IMR-90 (cell line): ENCODE measurements around the gene NLRP10. TPM values are rescaled to one million over a fixed set of nuclear protein-coding genes. Genes with fewer than 3 reads are reported as not detected.

Source experiments
- ATAC-seq: fragments of 200-7000 bp; cut with Tn5 transposase; 2 replicates; pipeline ENCODE4 v1.9.1; 2020; ENCODE audit warnings: low read depth, mild to moderate bottlenecking, moderate library complexity
- BruUV-seq: library from RNA; stranded (reverse); fragments of 400-500 nt; replicated peaks from 2 replicates; lab custom pipeline; 2021; lab: Mats Ljungman, UMichigan
- CTCF ChIA-PET: fragments of 300-600 bp; formaldehyde crosslinking; extraction: SDS; loops from one replicate; lab custom pipeline; 2021; ENCODE audit warnings: antibody characterized with exemption; lab: Yijun Ruan, JAX
- POLR2A ChIA-PET: fragments of 300-600 bp; sonication (Branson Sonifier 250); formaldehyde crosslinking; loops from one replicate; lab custom pipeline; 2022; ENCODE audit warnings: antibody characterized with exemption; ENCODE audit not compliant: unreplicated experiment; lab: Charles Lee
- DNase-seq: peaks from one replicate; pipeline ENCODE4 v3.0.0; 2013
- H2AFZ ChIP-seq: replicated peaks from 2 replicates; pipeline ENCODE3; 2013; ENCODE audit warnings: low read length, mild to moderate bottlenecking; ENCODE audit not compliant: poor library complexity
- H2AK5ac ChIP-seq: 2 replicates; pipeline ENCODE4 v1.6.1; 2013; ENCODE audit warnings: low read depth, low read length, inconsistent platforms
- H2AK9ac ChIP-seq: replicated peaks from 2 replicates; pipeline ENCODE3; 2013; ENCODE audit warnings: mild to moderate bottlenecking, low read depth, low read length, moderate library complexity; ENCODE audit not compliant: poor library complexity
- H2BK120ac ChIP-seq: 2 replicates; pipeline ENCODE4 v1.6.1; 2013; ENCODE audit warnings: low read depth, low read length, inconsistent platforms
- H2BK15ac ChIP-seq: 3 replicates; pipeline ENCODE4 v1.6.1; 2013; ENCODE audit warnings: low read depth, low read length, inconsistent platforms
- H2BK20ac ChIP-seq: 2 replicates; pipeline ENCODE4 v1.6.1; 2013; ENCODE audit warnings: low read depth, mild to moderate bottlenecking, inconsistent platforms, low read length, moderate library complexity
- H2BK5ac ChIP-seq: 2 replicates; pipeline ENCODE4 v1.6.1; 2013; ENCODE audit warnings: mild to moderate bottlenecking, low read depth, low read length, inconsistent platforms; ENCODE audit not compliant: poor library complexity, severe bottlenecking
- H3K14ac ChIP-seq: replicated peaks from 2 replicates; pipeline ENCODE4 v1.6.1; 2013; ENCODE audit warnings: low read depth, low read length, inconsistent platforms
- H3K18ac ChIP-seq: 2 replicates; pipeline ENCODE4 v1.6.1; 2013; ENCODE audit warnings: low read depth, low read length, control low read depth
- H3K23ac ChIP-seq: 2 replicates; pipeline ENCODE4 v1.6.1; 2013; ENCODE audit warnings: low read depth, low read length, inconsistent platforms
- H3K27ac ChIP-seq: 2 replicates; pipeline ENCODE4 v1.5.1; 2013; ENCODE audit warnings: mild to moderate bottlenecking, control low read depth, low read length; ENCODE audit not compliant: insufficient read depth
- H3K27me3 ChIP-seq: 2 replicates; pipeline ENCODE4 v1.6.1; 2013; ENCODE audit warnings: low read length; ENCODE audit not compliant: control insufficient read depth, insufficient read depth
- H3K36me3 ChIP-seq: 2 replicates; pipeline ENCODE4 v1.6.1; 2013; ENCODE audit warnings: low read length, mixed read lengths; ENCODE audit not compliant: control insufficient read depth, insufficient read depth
- H3K4ac ChIP-seq: 2 replicates; pipeline ENCODE4 v1.6.1; 2013; ENCODE audit warnings: low read depth, low read length, inconsistent platforms
- H3K4me1 ChIP-seq: 2 replicates; pipeline ENCODE4 v1.6.1; 2013; ENCODE audit warnings: low read length, mixed read lengths; ENCODE audit not compliant: control insufficient read depth, insufficient read depth
- H3K4me2 ChIP-seq: 2 replicates; pipeline ENCODE4 v1.6.1; 2013; ENCODE audit warnings: low read depth, mild to moderate bottlenecking, control low read depth, low read length, moderate library complexity
- H3K4me3 ChIP-seq: 2 replicates; pipeline ENCODE4 v1.5.1; 2013; ENCODE audit warnings: low read depth, mild to moderate bottlenecking, control low read depth, low read length, moderate library complexity; ENCODE audit not compliant: insufficient read depth
- H3K56ac ChIP-seq: 2 replicates; pipeline ENCODE4 v1.6.1; 2013; ENCODE audit warnings: low read length, inconsistent platforms; ENCODE audit not compliant: insufficient read depth; ENCODE audit errors: extremely low read depth
- H3K79me1 ChIP-seq, 2 experiments: 2 replicates each; pipeline ENCODE4 v1.6.1; 2013; ENCODE audit warnings: low read length in 2 of 2, inconsistent platforms in 1 of 2, low read depth in 1 of 2
- H3K9ac ChIP-seq: 2 replicates; pipeline ENCODE4 v1.6.1; 2013; ENCODE audit warnings: low read depth, low read length, control low read depth
- H3K9me1 ChIP-seq: 2 replicates; pipeline ENCODE4 v1.6.1; 2013; ENCODE audit warnings: low read length, inconsistent platforms; ENCODE audit not compliant: insufficient read depth
- H3K9me3 ChIP-seq: 2 replicates; pipeline ENCODE4 v1.6.1; 2013; ENCODE audit warnings: low read length; ENCODE audit not compliant: control insufficient read depth, insufficient read depth
- H4K20me1 ChIP-seq: 2 replicates; pipeline ENCODE4 v1.6.1; 2013; ENCODE audit warnings: low read length, inconsistent platforms; ENCODE audit not compliant: insufficient read depth
- H4K5ac ChIP-seq: 2 replicates; pipeline ENCODE4 v1.6.1; 2013; ENCODE audit warnings: mild to moderate bottlenecking, low read depth, low read length, control low read depth
- H4K8ac ChIP-seq, 2 experiments: 2 replicates each; pipeline ENCODE4 v1.6.1; 2013; ENCODE audit warnings: low read depth in 2 of 2, low read length in 2 of 2, control low read depth in 1 of 2, inconsistent platforms in 1 of 2
- H4K91ac ChIP-seq: 2 replicates; pipeline ENCODE4 v1.6.1; 2013; ENCODE audit warnings: low read depth, low read length, inconsistent platforms; ENCODE audit not compliant: insufficient read depth
- BHLHE40 ChIP-seq: fragments of 150-350 bp; IDR thresholded peaks from 2 replicates; pipeline ENCODE4 v1.6.1; 2016; ENCODE audit warnings: mild to moderate bottlenecking, low read depth, low read length
- CEBPB ChIP-seq: IDR thresholded peaks from 2 replicates; pipeline ENCODE4 v1.6.1; 2012; ENCODE audit warnings: low read depth, low read length, improper control_type of control experiment
- FOS ChIP-seq: fragments of 150-350 bp; IDR thresholded peaks from 2 replicates; pipeline ENCODE4 v1.6.1; 2016; ENCODE audit warnings: low read depth, low read length
- MAZ ChIP-seq: IDR thresholded peaks from 2 replicates; pipeline ENCODE4 v1.6.1; 2012; ENCODE audit warnings: low read depth, mild to moderate bottlenecking, low read length, improper control_type of control experiment, moderate library complexity, borderline replicate concordance
- POLR2A ChIP-seq: IDR thresholded peaks from 2 replicates; pipeline ENCODE4 v1.6.1; 2012; ENCODE audit warnings: mild to moderate bottlenecking, low read depth, low read length
- RAD21 ChIP-seq: IDR thresholded peaks from 2 replicates; pipeline ENCODE4 v1.6.1; 2012; ENCODE audit warnings: low read length, improper control_type of control experiment
- RCOR1 ChIP-seq: IDR thresholded peaks from 2 replicates; pipeline ENCODE4 v1.6.1; 2012; ENCODE audit warnings: mild to moderate bottlenecking, low read length, improper control_type of control experiment; ENCODE audit not compliant: insufficient replicate concordance
- SMC3 ChIP-seq: fragments of 150-350 bp; IDR thresholded peaks from 2 replicates; pipeline ENCODE4 v1.6.1; 2016; ENCODE audit warnings: low read depth, mild to moderate bottlenecking, antibody characterized with exemption, low read length, moderate library complexity
- WGBS, 2 experiments: methylation state at CpG; one replicate each; pipeline versions ENCODE4 v1.1.5 to v1.1.7; 2013; ENCODE audit warnings: missing lambda C conversion rate in 2 of 2; ENCODE audit not compliant: insufficient read length in 1 of 2; ENCODE audit errors: extremely low coverage in 2 of 2; 5-methylcytosine and 5-hydroxymethylcytosine counted together
- dilution Hi-C: fragments of 300-500 bp; cut with HindIII; formaldehyde crosslinking; loops from one replicate; pipeline ENCODE4 v1.14.3; 2018; ENCODE audit warnings: low sequenced_read_pairs; ENCODE audit not compliant: unreplicated experiment
- in situ Hi-C: fragments of 300-500 bp; cut with MboI; formaldehyde crosslinking; loops from 3 replicates; pipeline ENCODE4 v1.14.3; 2019; ENCODE audit warnings: low sequenced_read_pairs, inconsistent platforms, mixed read lengths
- intact Hi-C: fragments of 100-400 bp; cut with micrococcal nuclease; formaldehyde crosslinking; loops from 2 replicates; pipeline ENCODE4 v1.10.0; 2022
- polyA plus RNA-seq, 3 experiments: library from polyadenylated mRNA; depleted of rRNA; stranded (reverse); fragments of >200 nt; gene quantifications; 2 replicates each; pipeline ENCODE4 v1.2.3, GENCODE V29; 2012; ENCODE audit warnings: low replicate concordance in 1 of 3
- total RNA-seq: library from RNA; depleted of rRNA; stranded (reverse); fragments of >200 nt; gene quantifications from 2 replicates; pipeline ENCODE4 v1.2.3, GENCODE V29; 2012
- TF ChIP-seq, protein P1 (sequence below): fragments of 150-350 bp; IDR thresholded peaks from 2 replicates; pipeline ENCODE4 v1.6.1; 2016; ENCODE audit warnings: low read depth, mild to moderate bottlenecking, low read length, moderate library complexity, borderline replicate concordance

Gene NLRP10
- total and polyA plus RNA-seq, 2 of the 4 experiments (the other 2 are of a cell fraction): 6.5 to 36.7 TPM

DNA sequence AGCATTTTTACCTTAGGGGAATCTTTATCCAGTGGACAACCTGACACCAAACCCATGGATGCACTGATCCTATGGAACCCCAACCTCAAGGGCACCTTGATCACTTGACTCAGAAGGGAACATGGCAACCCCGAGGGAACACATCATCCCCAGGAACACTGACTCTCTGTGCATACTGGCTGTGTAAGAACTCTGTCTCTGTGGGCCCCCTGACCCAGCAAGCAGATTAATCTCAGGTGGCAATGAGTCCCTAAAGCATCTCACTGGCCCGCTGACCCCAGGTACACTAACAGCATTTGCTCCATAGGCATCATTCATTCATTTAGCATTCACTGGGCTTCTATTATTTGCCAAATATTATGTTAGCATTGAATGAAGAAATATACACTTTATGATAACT lies 38.8 kb upstream of the NLRP10 start:
- WGBS, 2 experiments: 80% methylated on average over 1 of the region's 2 CpGs; no CpG with 5 or more reads in 1 of the 2 experiments
- H3K23ac ChIP-seq: no peak overlapping the region
- no peaks in the 10 kb centered on the region for H3K9me3 ChIP-seq
- H4K5ac ChIP-seq: no peak overlapping the region
- BruUV-seq: no TSS peak
- no peaks in the 10 kb centered on the region for H3K27me3 ChIP-seq
- no peak for TF ChIP-seq RAD21
- no peak for TF ChIP-seq BHLHE40
- TF ChIP-seq, protein P1, sequence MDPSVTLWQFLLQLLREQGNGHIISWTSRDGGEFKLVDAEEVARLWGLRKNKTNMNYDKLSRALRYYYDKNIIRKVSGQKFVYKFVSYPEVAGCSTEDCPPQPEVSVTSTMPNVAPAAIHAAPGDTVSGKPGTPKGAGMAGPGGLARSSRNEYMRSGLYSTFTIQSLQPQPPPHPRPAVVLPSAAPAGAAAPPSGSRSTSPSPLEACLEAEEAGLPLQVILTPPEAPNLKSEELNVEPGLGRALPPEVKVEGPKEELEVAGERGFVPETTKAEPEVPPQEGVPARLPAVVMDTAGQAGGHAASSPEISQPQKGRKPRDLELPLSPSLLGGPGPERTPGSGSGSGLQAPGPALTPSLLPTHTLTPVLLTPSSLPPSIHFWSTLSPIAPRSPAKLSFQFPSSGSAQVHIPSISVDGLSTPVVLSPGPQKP: no peak
- no peak for TF ChIP-seq FOS
- no peak for TF ChIP-seq MAZ
- TF ChIP-seq POLR2A: no peak
- TF ChIP-seq RCOR1: no peak
- TF ChIP-seq CEBPB: no peak
- no peak for TF ChIP-seq SMC3
- H2AFZ ChIP-seq: no peak overlapping the region
- in situ Hi-C loops (no loop called here), intact Hi-C loops (no loop called here), dilution Hi-C loops (no loop called here)
- ChIA-PET CTCF (no interaction called here), POLR2A (no interaction called here)
- H3K9ac ChIP-seq: no peak overlapping the region
- H3K27ac ChIP-seq: no peak overlapping the region
- no peak overlapping the region for H4K91ac ChIP-seq
- no peak overlapping the region for H3K56ac ChIP-seq
- H2BK15ac ChIP-seq: no peak overlapping the region
- H3K4me1 ChIP-seq: no peaks in the 10 kb centered on the region
- no peak overlapping the region for H3K4ac ChIP-seq
- H3K79me1 ChIP-seq: no peaks in the 10 kb centered on the region
- ATAC-seq (no peak), DNase-seq (no peak)
- no peak overlapping the region for H3K18ac ChIP-seq
- no peak overlapping the region for H2BK5ac ChIP-seq
- no peak overlapping the region for H3K4me2 ChIP-seq
- H2BK20ac ChIP-seq: no peak overlapping the region
- H2AK5ac ChIP-seq: no peak overlapping the region
- no peak overlapping the region for H2BK120ac ChIP-seq
- no peaks in the 10 kb centered on the region for H3K9me1 ChIP-seq
- no peak overlapping the region for H2AK9ac ChIP-seq
- no peak overlapping the region for H3K4me3 ChIP-seq
- H3K36me3 ChIP-seq: peaks cover 5% of the 10 kb centered on the region; the same call in 1 of the 2 replicates
- no peak overlapping the region for H4K8ac ChIP-seq
- H4K20me1 ChIP-seq: no peaks in the 10 kb centered on the region
- no peak overlapping the region for H3K14ac ChIP-seq
